ENCODE measurements around the gene MKNK2. TPM values are rescaled to one million over a fixed set of nuclear protein-coding genes. Genes with fewer than 3 reads are reported as not detected.

The MKNK2 gene
- total RNA-seq, 1 experiment from 2014 or later, result 38.6 TPM

GRCh38 chr19:2051773-2052704 is 995 bp upstream of the MKNK2 start:
- DNase-seq, result peak; percentile 74
- Histone ChIP-seq H3K36me3 (no peaks in the 10 kb centered on the region), H3K9me3 (no peaks in the 10 kb centered on the region), H3K27me3 (no peaks in the 10 kb centered on the region), H3K4me3 (no peak overlapping the region)

- Histone ChIP-seq H3K9me3 (no peaks in the 10 kb centered on the region), H3K36me3 (no peaks in the 10 kb centered on the region), H3K4me3 (peak overlapping the region; percentile 56), H3K27me3 (no peaks in the 10 kb centered on the region)
- DNase-seq, result no peak
Measured at GRCh38 chr19:2050349-2050990, 574 bp downstream of the MKNK2 start.

- Histone ChIP-seq H3K36me3 (no peaks in the 10 kb centered on the region), H3K4me3 (peak overlapping the region; percentile 56), H3K27me3 (no peaks in the 10 kb centered on the region), H3K9me3 (no peaks in the 10 kb centered on the region)
- DNase-seq, result peak; percentile 61
Measured at GRCh38 chr19:2049741-2050348, 1.2 kb downstream of the MKNK2 start.

- no peaks in the 10 kb centered on the region for H3K36me3 ChIP-seq
- H3K27me3 ChIP-seq, result no peaks in the 10 kb centered on the region
- H3K4me3 ChIP-seq, result peak overlapping the region; percentile 56
- no peaks in the 10 kb centered on the region for H3K9me3 ChIP-seq
- DNase-seq, result no peak
Measured at GRCh38 chr19:2048959-2049740, 1.9 kb downstream of the MKNK2 start.

- Histone ChIP-seq H3K4me3 (no peak overlapping the region), H3K36me3 (no peaks in the 10 kb centered on the region), H3K9me3 (no peaks in the 10 kb centered on the region), H3K27me3 (no peaks in the 10 kb centered on the region)
- no peak for DNase-seq
Measured at GRCh38 chr19:2048104-2048958, 2.7 kb downstream of the MKNK2 start.

GRCh38 chr19:2047449-2048103 is 3.5 kb downstream of the MKNK2 start:
- Histone ChIP-seq H3K27me3 (no peaks in the 10 kb centered on the region), H3K36me3 (no peaks in the 10 kb centered on the region; the same call in 1 of the 2 replicates), H3K9me3 (no peaks in the 10 kb centered on the region), H3K4me3 (no peak overlapping the region)
- DNase-seq, result peak; percentile 47

- no peak for DNase-seq
- no peaks in the 10 kb centered on the region for H3K9me3 ChIP-seq
- H3K36me3 ChIP-seq, result no peaks in the 10 kb centered on the region; the same call in 1 of the 2 replicates
- H3K4me3 ChIP-seq, result no peak overlapping the region
- no peaks in the 10 kb centered on the region for H3K27me3 ChIP-seq
Measured at GRCh38 chr19:2047076-2047448, 4.0 kb downstream of the MKNK2 start.

- no peak for DNase-seq
- no peaks in the 10 kb centered on the region; the same call in 1 of the 2 replicates for H3K36me3 ChIP-seq
- no peaks in the 10 kb centered on the region for H3K27me3 ChIP-seq
- no peak overlapping the region for H3K4me3 ChIP-seq
- H3K9me3 ChIP-seq, result no peaks in the 10 kb centered on the region
Measured at GRCh38 chr19:2046046-2046907, 4.8 kb downstream of the MKNK2 start.

GRCh38 chr19:2045501-2046045 is 5.5 kb downstream of the MKNK2 start:
- H3K36me3 ChIP-seq, result no peaks in the 10 kb centered on the region; the same call in 1 of the 2 replicates
- DNase-seq, result no peak
- no peaks in the 10 kb centered on the region for H3K27me3 ChIP-seq
- H3K4me3 ChIP-seq, result no peak overlapping the region
- no peaks in the 10 kb centered on the region for H3K9me3 ChIP-seq

- no peak overlapping the region for H3K4me3 ChIP-seq
- H3K36me3 ChIP-seq, result no peaks in the 10 kb centered on the region; the same call in 1 of the 2 replicates
- H3K9me3 ChIP-seq, result no peaks in the 10 kb centered on the region
- H3K27me3 ChIP-seq, result no peaks in the 10 kb centered on the region
- no peak for DNase-seq
Measured at GRCh38 chr19:2044709-2045500, 6.1 kb downstream of the MKNK2 start.

- H3K9me3 ChIP-seq, result no peaks in the 10 kb centered on the region
- DNase-seq, result no peak
- no peak overlapping the region for H3K4me3 ChIP-seq
- H3K36me3 ChIP-seq, result no peaks in the 10 kb centered on the region; the same call in 1 of the 2 replicates
- H3K27me3 ChIP-seq, result no peaks in the 10 kb centered on the region
Measured at GRCh38 chr19:2043961-2044708, 6.9 kb downstream of the MKNK2 start.

- H3K9me3 ChIP-seq, result no peaks in the 10 kb centered on the region
- H3K4me3 ChIP-seq, result no peak overlapping the region
- H3K36me3 ChIP-seq, result no peaks in the 10 kb centered on the region; the same call in 1 of the 2 replicates
- DNase-seq, result no peak
- no peaks in the 10 kb centered on the region for H3K27me3 ChIP-seq
Measured at GRCh38 chr19:2043251-2043641, 7.8 kb downstream of the MKNK2 start.

Data from MG63 (cell line).